Measurements from ENCODE around the gene TSPAN14. TPM values are rescaled to one million over a fixed set of nuclear protein-coding genes. Genes with fewer than 3 reads are reported as not detected.

TSPAN14 gene
- total and polyA plus RNA-seq, 10 of the 15 experiments (the other 5 are each of a cell fraction or from before 2014, with no cell fraction given), result 2.5 to 31.7 (median 17.9) TPM

GRCh38 chr10:80458638-80459037 lies 4.5 kb downstream of the TSPAN14 start:
- H3K27me3 ChIP-seq (replicated peaks in 1 of 2; ENCODE audit: control insufficient read depth in 2 of 2, insufficient read depth in 2 of 2, low read length in 1 of 2), result no peaks in the 10 kb centered on the region
- ATAC-seq, result no peak
- peak overlapping the region; percentile 45 for H3K27ac ChIP-seq (ENCODE audit: control insufficient read depth, insufficient read depth)
- peak overlapping the region; percentile 33; the same call in 1 of the 2 replicates for H3K9ac ChIP-seq (ENCODE audit: control insufficient read depth, insufficient read depth, low read length)
- no peaks in the 10 kb centered on the region for H3K9me3 ChIP-seq (replicated peaks; ENCODE audit: control insufficient read depth, insufficient read depth, low read length)
- H3K4me2 ChIP-seq (ENCODE audit: control insufficient read depth, insufficient read depth), result peak overlapping the region; percentile 51
- WGBS (ENCODE audit: insufficient coverage, insufficient replicate concordance, low lambda C conversion rate, missing lambda C conversion rate), result 64% methylated on average over 6 of the region's 6 CpGs
- H4K20me1 ChIP-seq (ENCODE audit: control insufficient read depth, insufficient read depth), result no peaks in the 10 kb centered on the region; the same call in 1 of the 2 replicates
- no TSS peak for BruUV-seq (replicated peaks)
- RAD21 ChIA-PET (ENCODE audit: unreplicated experiment), result interaction anchor here (1.4 to 21.4 kb wide), 7 partner anchors 10 to 139 kb away, joined by 5 to 412 read pairs (median 30); no protein-coding TSS in a partner anchor
- H3K4me3 ChIP-seq, result peak overlapping the region; percentile 92; the same call in 1 of the 2 replicates
- peaks cover 72% of the 10 kb centered on the region for H3K4me1 ChIP-seq (ENCODE audit: control insufficient read depth, insufficient read depth, low read length)
- H3K36me3 ChIP-seq (ENCODE audit: control insufficient read depth in 2 of 2, insufficient read depth in 2 of 2, low read length in 1 of 2), result peaks cover 0 to 2% of the 10 kb centered on the region in 2 experiments; a peak in 1 of 4 replicates
- intact Hi-C loops (cut with micrococcal nuclease; ENCODE audit: unreplicated experiment), result loop anchor here (5.0 to 10.0 kb wide), 3 partner anchors 44 to 646 kb away; no protein-coding TSS in a partner anchor
- in situ Hi-C loops (cut with MboI), result no loop called here
- DNase-seq (ENCODE audit: low read depth, low spot score), result no peak
- FAIRE-seq, result no peak
- POLR2A ChIA-PET, result interaction anchor here (0.6 to 9.6 kb wide), 4 partner anchors 11 to 78 kb away, joined by 3 to 190 read pairs (median 32); no protein-coding TSS in a partner anchor
- H3K79me2 ChIP-seq (ENCODE audit: control insufficient read depth, insufficient read depth, low read length), result peaks cover 85% of the 10 kb centered on the region
- TF ChIP-seq ZBED1 (IDR thresholded peaks at IDR 0.05; ENCODE audit: borderline replicate concordance) (no peak), POLR2AphosphoS2 (IDR thresholded peaks at IDR 0.05; ENCODE audit: low read depth, low read length) (0 out of 2 replicates have a peak, but pooled peaks have one; percentile 16), E2F4 (IDR thresholded peaks at IDR 0.05; ENCODE audit: low read depth, low read length) (no peak), SMC3 (IDR thresholded peaks at IDR 0.05; ENCODE audit: borderline replicate concordance, low read length) (no peak), ZNF384 (IDR thresholded peaks at IDR 0.05; ENCODE audit: borderline replicate concordance, low read depth, low read length) (0 out of 2 replicates have a peak, but pooled peaks have one; percentile 6), REST (IDR thresholded peaks at IDR 0.05; ENCODE audit: low read depth, low read length) (no peak), NFXL1 (IDR thresholded peaks at IDR 0.05; ENCODE audit: borderline replicate concordance) (no peak), CEBPZ (IDR thresholded peaks at IDR 0.05; ENCODE audit: low read depth, low read length) (no peak), BCL11A (IDR thresholded peaks at IDR 0.05; ENCODE audit: low read depth, low read length) (no peak), PKNOX1 (IDR thresholded peaks at IDR 0.05) (no peak), KAT2A (conservative IDR thresholded peaks at IDR 0.05; ENCODE audit: control insufficient read depth, low read depth, low read length) (no peak), CHD4 (IDR thresholded peaks at IDR 0.05) (no peak), CHD2 (IDR thresholded peaks at IDR 0.05; ENCODE audit: borderline replicate concordance, low read depth, low read length) (no peak), SMAD1 (IDR thresholded peaks at IDR 0.05; ENCODE audit: low read depth, partially characterized antibody) (no peak)
- SMC1A ChIA-PET (ENCODE audit: uncharacterized antibody, unreplicated experiment), result interaction anchor here (1.2 to 36.0 kb wide), 5 partner anchors 9 to 47 kb away, joined by 3 to 1038 read pairs (median 87); no protein-coding TSS in a partner anchor
- CTCF ChIA-PET, result interaction anchor here (0.5 to 21.5 kb wide), 7 partner anchors 11 to 42 kb away, joined by 3 to 402 read pairs (median 7); no protein-coding TSS in a partner anchor
- H2AFZ ChIP-seq (ENCODE audit: control insufficient read depth, low read depth, low read length), result no peak overlapping the region
